ENCODE data around the gene PGA4. TPM values are rescaled to one million over a fixed set of nuclear protein-coding genes. Genes with fewer than 3 reads are reported as not detected.
"Not testable (repeated sequence)": the region's sequence is repeated elsewhere in the genome, so short reads cannot be mapped to it uniquely, and the experiment has no call there.

PGA4 gene
- total and polyA plus RNA-seq, 4 experiments from 2014 or later: not detected

- intact Hi-C loops (cut with micrococcal nuclease): no loop called here
These were observed 27.9 kb upstream of the PGA4 start for GRCh38 chr11:61194169-61194671.

DNA sequence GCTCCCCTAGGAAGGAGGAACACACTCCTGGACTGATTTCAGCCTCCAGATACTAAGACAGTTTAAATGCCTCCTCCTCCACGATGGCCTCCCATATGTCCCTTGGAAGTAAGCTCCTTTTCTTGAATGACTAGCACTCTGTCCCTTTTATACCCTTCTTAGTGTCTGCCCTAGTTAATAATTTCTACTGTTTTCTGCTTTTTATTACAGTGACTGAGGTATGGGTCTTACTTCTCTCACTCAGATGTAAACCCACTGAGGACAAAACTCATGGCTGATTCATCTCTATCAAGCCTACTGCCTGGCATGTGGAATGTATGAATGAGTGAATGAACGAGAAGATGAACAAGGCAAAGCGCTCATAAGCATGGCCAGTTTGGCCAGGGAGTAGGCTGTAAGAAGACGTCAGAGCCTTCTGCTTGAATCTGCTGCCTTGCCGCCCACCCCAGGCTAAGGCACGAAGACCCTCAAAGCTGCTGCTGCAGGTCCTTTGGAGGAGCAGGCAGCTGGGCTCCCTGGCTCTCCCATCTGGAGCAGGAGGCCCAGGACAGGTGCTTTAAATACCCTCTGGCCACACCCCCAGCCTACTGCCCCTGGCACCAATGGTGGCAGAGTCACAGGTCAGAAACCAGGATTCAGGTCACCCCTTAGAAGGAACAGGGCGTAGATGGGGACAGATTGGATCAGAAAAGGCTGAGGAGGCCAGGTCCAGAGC is 27.0 kb upstream of the PGA4 start:
- no peak overlapping the region for H3K4me3 ChIP-seq (ENCODE audit: low read length in 2 of 2)
- Mint-ChIP-seq H3K27ac (peak overlapping the region in 1 of 7 donors; percentile 13), H3K36me3 (no peaks in the 10 kb centered on the region), H3K27me3 (peaks cover 15 to 24% of the 10 kb centered on the region in 2 donors), H3K9me3 (peaks cover 0 to 3% (median 0%) of the 10 kb centered on the region in 8 donors), H3K4me1 (no peaks in the 10 kb centered on the region), H3K4me3 (no peak overlapping the region)
- no peaks in the 10 kb centered on the region for H3K4me1 ChIP-seq (ENCODE audit: insufficient read depth, low read length)
- DNase-seq: no peak
- no peak overlapping the region for H3K27ac ChIP-seq (ENCODE audit: low read depth, low read length)
- intact Hi-C loops (cut with micrococcal nuclease): no loop called here
- H3K27me3 ChIP-seq (ENCODE audit: insufficient read depth, low read length): no peaks in the 10 kb centered on the region
- H3K36me3 ChIP-seq (ENCODE audit: insufficient read depth, low read length): no peaks in the 10 kb centered on the region
- H3K9me3 ChIP-seq (ENCODE audit: control insufficient read depth in 1 of 2, low read length in 2 of 2): no peaks in the 10 kb centered on the region
- ChIA-PET CTCF (ENCODE audit: partially characterized antibody) (interaction anchor here (1.1 to 1.2 kb wide), 2 partner anchors 9 to 17 kb away, joined by 3 read pairs; no protein-coding TSS in a partner anchor), POLR2A (ENCODE audit: partially characterized antibody) (no interaction called here)

More at GRCh38 chr11:61194169-61194671, 27.9 kb upstream of the PGA4 start:
- Mint-ChIP-seq H3K4me3 (no peak overlapping the region), H3K36me3 (no peaks in the 10 kb centered on the region), H3K27ac (no peak overlapping the region), H3K4me1 (no peaks in the 10 kb centered on the region), H3K27me3 (peaks cover 14 to 21% of the 10 kb centered on the region in 2 donors), H3K9me3 (peaks cover 0 to 1% (median 0%) of the 10 kb centered on the region in 8 donors)
- no peak overlapping the region for H3K4me3 ChIP-seq (ENCODE audit: low read length in 2 of 2)
- no peaks in the 10 kb centered on the region for H3K36me3 ChIP-seq (ENCODE audit: insufficient read depth, low read length)
- POLR2A ChIA-PET (ENCODE audit: partially characterized antibody): no interaction called here
- DNase-seq: no peak
- no peaks in the 10 kb centered on the region for H3K4me1 ChIP-seq (ENCODE audit: insufficient read depth, low read length)
- no peaks in the 10 kb centered on the region for H3K9me3 ChIP-seq (ENCODE audit: control insufficient read depth in 1 of 2, low read length in 2 of 2)
- no peaks in the 10 kb centered on the region for H3K27me3 ChIP-seq (ENCODE audit: insufficient read depth, low read length)
- CTCF ChIA-PET (ENCODE audit: partially characterized antibody): interaction anchor here (0.5 to 1.1 kb wide), 2 partner anchors 8 to 51 kb away, joined by 3 read pairs; no protein-coding TSS in a partner anchor
- no peak overlapping the region for H3K27ac ChIP-seq (ENCODE audit: low read depth, low read length)

DNA sequence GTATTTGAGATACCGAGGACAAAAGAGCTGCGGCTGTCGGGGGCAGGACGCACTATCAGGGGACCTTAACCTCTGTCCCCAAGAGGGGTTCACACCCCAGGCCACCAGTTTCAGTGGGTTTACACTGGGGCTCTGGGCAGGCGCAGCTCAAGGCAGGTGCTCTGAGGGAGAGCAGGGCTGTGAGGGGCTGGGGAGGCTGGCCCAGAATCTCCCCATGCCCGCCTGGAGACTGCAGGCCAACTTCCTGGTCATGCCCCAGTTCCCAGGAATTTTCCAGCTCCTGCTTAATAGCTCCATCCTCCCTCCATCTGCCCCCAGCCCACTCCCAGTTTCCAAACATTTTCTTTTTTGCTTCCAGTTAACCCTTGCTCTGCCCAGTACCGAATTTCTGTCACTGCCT is 26.4 kb upstream of the PGA4 start:
- H3K4me1 Mint-ChIP-seq: no peaks in the 10 kb centered on the region
- peaks cover 17 to 29% of the 10 kb centered on the region in 2 donors for H3K27me3 Mint-ChIP-seq
- H3K36me3 ChIP-seq (ENCODE audit: insufficient read depth, low read length): no peaks in the 10 kb centered on the region
- CTCF ChIA-PET (ENCODE audit: partially characterized antibody): interaction anchor here (0.8 to 1.2 kb wide), 3 partner anchors 8 to 363 kb away, joined by 3 read pairs; no protein-coding TSS in a partner anchor
- H3K27ac Mint-ChIP-seq: no peak overlapping the region
- H3K4me3 ChIP-seq (ENCODE audit: low read length in 2 of 2): no peak overlapping the region
- POLR2A ChIA-PET (ENCODE audit: partially characterized antibody): no interaction called here
- no peaks in the 10 kb centered on the region for H3K9me3 ChIP-seq (ENCODE audit: control insufficient read depth in 1 of 2, low read length in 2 of 2)
- intact Hi-C loops (cut with micrococcal nuclease): no loop called here
- H3K27me3 ChIP-seq (ENCODE audit: insufficient read depth, low read length): no peaks in the 10 kb centered on the region
- H3K4me3 Mint-ChIP-seq: no peak overlapping the region
- no peaks in the 10 kb centered on the region for H3K4me1 ChIP-seq (ENCODE audit: insufficient read depth, low read length)
- no peak for DNase-seq
- no peak overlapping the region for H3K27ac ChIP-seq (ENCODE audit: low read depth, low read length)
- H3K36me3 Mint-ChIP-seq: peaks cover 0 to 3% of the 10 kb centered on the region in 2 donors
- peaks cover 0 to 4% (median 0%) of the 10 kb centered on the region in 8 donors for H3K9me3 Mint-ChIP-seq

DNA sequence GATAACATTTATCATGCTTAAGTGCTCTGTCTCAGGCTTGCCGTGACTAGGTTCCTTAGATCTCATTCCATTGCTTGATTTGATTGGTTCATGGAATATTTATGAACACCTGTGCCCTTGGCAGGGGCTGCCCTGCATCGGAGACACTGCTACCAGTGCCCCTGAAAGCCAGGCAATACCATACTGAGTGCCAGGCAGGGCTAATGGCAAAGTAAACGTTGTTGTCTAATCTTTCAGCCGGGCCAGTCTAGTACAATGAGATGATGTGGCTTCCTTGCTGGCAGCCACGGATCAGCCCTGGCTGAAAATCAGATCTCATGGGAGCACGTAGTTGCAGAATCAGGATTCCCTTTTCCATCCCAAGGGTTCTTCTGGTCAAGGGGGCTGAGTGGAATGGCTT is 23.8 kb upstream of the PGA4 start:
- Histone ChIP-seq H3K27ac (ENCODE audit: low read depth, low read length) (no peak overlapping the region), H3K4me3 (ENCODE audit: low read length in 2 of 2) (no peak overlapping the region), H3K9me3 (ENCODE audit: control insufficient read depth in 1 of 2, low read length in 2 of 2) (no peaks in the 10 kb centered on the region), H3K4me1 (ENCODE audit: insufficient read depth, low read length) (no peaks in the 10 kb centered on the region), H3K27me3 (ENCODE audit: insufficient read depth, low read length) (no peaks in the 10 kb centered on the region), H3K36me3 (ENCODE audit: insufficient read depth, low read length) (no peaks in the 10 kb centered on the region)
- Mint-ChIP-seq H3K9me3 (peaks cover 0 to 4% (median 0%) of the 10 kb centered on the region in 8 donors), H3K4me3 (no peak overlapping the region), H3K4me1 (peaks cover 0 to 1% (median 0%) of the 10 kb centered on the region in 4 donors), H3K27me3 (peaks cover 21 to 32% of the 10 kb centered on the region in 2 donors), H3K27ac (no peak overlapping the region), H3K36me3 (peaks cover 0 to 3% of the 10 kb centered on the region in 2 donors)
- intact Hi-C loops (cut with micrococcal nuclease): no loop called here
- no peak for DNase-seq
- POLR2A ChIA-PET (ENCODE audit: partially characterized antibody): no interaction called here
- CTCF ChIA-PET (ENCODE audit: partially characterized antibody): no interaction called here

- Mint-ChIP-seq H3K9me3 (peaks cover 0 to 4% (median 0%) of the 10 kb centered on the region in 8 donors), H3K27ac (no peak overlapping the region), H3K27me3 (peaks cover 23 to 30% of the 10 kb centered on the region in 2 donors), H3K4me3 (no peak overlapping the region), H3K4me1 (peaks cover 0 to 1% (median 0%) of the 10 kb centered on the region in 4 donors), H3K36me3 (peaks cover 0 to 3% of the 10 kb centered on the region in 2 donors)
- ChIA-PET POLR2A (ENCODE audit: partially characterized antibody) (no interaction called here), CTCF (ENCODE audit: partially characterized antibody) (no interaction called here)
- Histone ChIP-seq H3K27ac (ENCODE audit: low read depth, low read length) (no peak overlapping the region), H3K4me3 (ENCODE audit: low read length in 2 of 2) (no peak overlapping the region), H3K9me3 (ENCODE audit: control insufficient read depth in 1 of 2, low read length in 2 of 2) (no peaks in the 10 kb centered on the region), H3K36me3 (ENCODE audit: insufficient read depth, low read length) (no peaks in the 10 kb centered on the region), H3K27me3 (ENCODE audit: insufficient read depth, low read length) (no peaks in the 10 kb centered on the region), H3K4me1 (ENCODE audit: insufficient read depth, low read length) (no peaks in the 10 kb centered on the region)
- no peak for DNase-seq
- intact Hi-C loops (cut with micrococcal nuclease): no loop called here
These were observed 23.1 kb upstream of the PGA4 start for GRCh38 chr11:61198948-61199523.

- Mint-ChIP-seq H3K4me3 (no peak overlapping the region), H3K9me3 (peaks cover 0 to 4% (median 0%) of the 10 kb centered on the region in 8 donors), H3K27me3 (peaks cover 16 to 26% of the 10 kb centered on the region in 2 donors), H3K4me1 (peaks cover 0 to 1% (median 0%) of the 10 kb centered on the region in 4 donors), H3K27ac (no peak overlapping the region), H3K36me3 (peaks cover 0 to 3% of the 10 kb centered on the region in 2 donors)
- Histone ChIP-seq H3K4me1 (ENCODE audit: insufficient read depth, low read length) (no peaks in the 10 kb centered on the region), H3K36me3 (ENCODE audit: insufficient read depth, low read length) (no peaks in the 10 kb centered on the region), H3K27me3 (ENCODE audit: insufficient read depth, low read length) (no peaks in the 10 kb centered on the region), H3K4me3 (ENCODE audit: low read length in 2 of 2) (no peak overlapping the region), H3K27ac (ENCODE audit: low read depth, low read length) (no peak overlapping the region), H3K9me3 (ENCODE audit: control insufficient read depth in 1 of 2, low read length in 2 of 2) (no peaks in the 10 kb centered on the region)
- POLR2A ChIA-PET (ENCODE audit: partially characterized antibody): no interaction called here
- CTCF ChIA-PET (ENCODE audit: partially characterized antibody): no interaction called here
- intact Hi-C loops (cut with micrococcal nuclease): no loop called here
- no peak for DNase-seq
These were observed 20.7 kb upstream of the PGA4 start for GRCh38 chr11:61201476-61201875.

- H3K4me3 ChIP-seq (ENCODE audit: low read length in 2 of 2); H3K4me1 Mint-ChIP-seq; H3K27ac ChIP-seq (ENCODE audit: low read depth, low read length); intact Hi-C loops (cut with micrococcal nuclease); POLR2A ChIA-PET (ENCODE audit: partially characterized antibody); H3K36me3 ChIP-seq (ENCODE audit: insufficient read depth, low read length); H3K27me3 ChIP-seq (ENCODE audit: insufficient read depth, low read length); H3K4me3 Mint-ChIP-seq; H3K9me3 ChIP-seq (ENCODE audit: control insufficient read depth in 1 of 2, low read length in 2 of 2); H3K4me1 ChIP-seq (ENCODE audit: insufficient read depth, low read length); H3K9me3 Mint-ChIP-seq; H3K27ac Mint-ChIP-seq; DNase-seq; H3K36me3 Mint-ChIP-seq: not testable (repeated sequence)
- peaks cover 13 to 19% of the 10 kb centered on the region in 2 donors for H3K27me3 Mint-ChIP-seq
- CTCF ChIA-PET (ENCODE audit: partially characterized antibody): interaction anchor here (0.6 kb wide), 1 partner anchor 345 kb away, joined by 3 read pairs; no protein-coding TSS in a partner anchor
These were observed 19.0 kb upstream of the PGA4 start, which contains the start of gene PGA3 for GRCh38 chr11:61202950-61203746. Gene PGA3, plus strand, starts transcription at chr11:61203515. Its CDS starts 50 bp downstream, at chr11:61203565.

Data from CD4-positive, alpha-beta memory T cell (primary cell).